GM23338 (cell line): ENCODE measurements around the gene CD300A.

Experiments used
- CREB1 ChIP-seq: fragments of 250-450 bp; sonication (Bioruptor Pico); IDR thresholded peaks from 2 replicates; pipeline ENCODE4 v1.5.0; 2020; ENCODE audit warnings: low read depth, mild to moderate bottlenecking, moderate library complexity
- CTCF ChIP-seq, 2 experiments: fragments of 200-600 bp in 1 of 2; sonication (generic) in 1 of 2; conservative IDR thresholded peaks; 2 replicates each; pipeline versions ENCODE4 v1.5.1 to v1.6.1; 2016 to 2017; ENCODE audit warnings: antibody characterized with exemption in 2 of 2, low read depth in 2 of 2, mild to moderate bottlenecking in 2 of 2, moderate library complexity in 1 of 2
- ETS1 ChIP-seq: IDR thresholded peaks from 2 replicates; pipeline ENCODE4 v1.6.1; 2016; ENCODE audit warnings: antibody characterized with exemption
- EZH2 ChIP-seq: fragments of 200-600 bp; sonication (generic); IDR thresholded peaks from one replicate; pipeline ENCODE4 v1.8.0; 2017; ENCODE audit warnings: antibody characterized with exemption, mild to moderate bottlenecking, low read depth; ENCODE audit not compliant: unreplicated experiment
- EZH2phosphoT487 ChIP-seq: fragments of 200-600 bp; sonication (generic); IDR thresholded peaks from one replicate; pipeline ENCODE4 v1.8.1; 2018; ENCODE audit warnings: antibody characterized with exemption; ENCODE audit not compliant: unreplicated experiment
- JUNB ChIP-seq: IDR thresholded peaks from one replicate; pipeline ENCODE4 v1.6.1; 2016; ENCODE audit warnings: antibody characterized with exemption; ENCODE audit not compliant: unreplicated experiment
- POLR2AphosphoS5 ChIP-seq: IDR thresholded peaks from 2 replicates; pipeline ENCODE4 v1.6.1; 2016; ENCODE audit warnings: antibody characterized with exemption, low read depth
- REST ChIP-seq: IDR thresholded peaks from one replicate; pipeline ENCODE4 v1.6.1; 2018; ENCODE audit warnings: antibody characterized with exemption; ENCODE audit not compliant: unreplicated experiment
- STAT1 ChIP-seq: IDR thresholded peaks from one replicate; pipeline ENCODE4 v1.6.1; 2016; ENCODE audit warnings: antibody characterized with exemption; ENCODE audit not compliant: unreplicated experiment
- ZNF331 ChIP-seq: fragments of 250-450 bp; sonication (Bioruptor Pico); IDR thresholded peaks from 2 replicates; pipeline ENCODE4 v1.5.0; 2020; ENCODE audit warnings: low read depth, mild to moderate bottlenecking, moderate library complexity

DNA sequence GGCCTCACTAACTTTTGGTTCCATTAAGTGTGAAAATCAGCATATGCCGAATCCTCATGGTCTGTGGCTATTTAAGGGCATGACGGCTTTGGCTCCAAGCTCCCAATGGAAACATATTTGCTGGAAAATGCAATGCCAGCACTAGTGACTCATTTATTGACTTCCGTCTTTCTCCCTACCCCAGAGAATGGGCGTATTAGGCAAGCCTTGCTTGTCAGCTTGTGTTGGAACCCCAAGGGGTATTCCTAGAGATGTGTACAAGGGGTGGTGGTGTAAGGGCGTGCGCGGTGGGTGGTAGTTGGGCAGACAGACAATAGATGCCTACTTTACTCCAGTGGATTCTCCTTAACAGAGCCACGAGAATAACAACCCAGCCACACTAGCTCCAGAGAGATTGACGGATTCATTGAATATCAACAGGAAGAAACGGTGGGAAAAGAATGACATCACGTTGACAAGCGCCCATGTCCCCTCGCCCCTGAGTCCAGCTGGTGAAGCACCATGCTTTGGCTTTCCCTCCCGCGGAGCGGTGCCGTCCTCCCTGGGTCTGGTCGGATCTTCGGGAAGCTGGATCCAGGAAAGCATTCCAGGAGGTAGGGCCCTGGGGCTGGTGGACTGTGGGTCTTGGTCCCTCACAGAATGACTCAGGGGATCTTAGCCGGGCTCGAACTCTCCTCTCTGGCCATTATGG lies 54.5 kb downstream of the CD300A start:
- TF ChIP-seq JUNB (no peak), CTCF (conservative IDR thresholded peaks at IDR 0.05; ENCODE audit: low read depth in 2 of 2) (no peak), POLR2AphosphoS5 (no peak), CREB1 (no peak), EZH2 (no peak), EZH2phosphoT487 (no peak), ETS1 (no peak), REST (no peak), STAT1 (no peak), ZNF331 (no peak)
